GM18502 (cell line): Measurements from ENCODE around the gene ITLN1.

ENCODE experiments used
- ATAC-seq: cut with Tn5 transposase; IDR thresholded peaks from one replicate; pipeline ENCODE4 v1.9.1; 2021; ENCODE audit warnings: mild to moderate bottlenecking; ENCODE audit not compliant: unreplicated experiment, poor library complexity

The ITLN1 gene

GRCh38 chr1:160829766-160830165, 55.2 kb downstream of the ITLN1 start:
- ATAC-seq: no peak

- no peak for ATAC-seq
Observed at GRCh38 chr1:160827418-160827817, 57.6 kb downstream of the ITLN1 start.

GRCh38 chr1:160826546-160826945, 58.4 kb downstream of the ITLN1 start:
- no peak for ATAC-seq
